ENCODE data around the gene NIPSNAP2.
"Not testable (repeated sequence)": the region's sequence is repeated elsewhere in the genome, so short reads cannot be mapped to it uniquely, and the experiment has no call there.

NIPSNAP2 gene

DNA sequence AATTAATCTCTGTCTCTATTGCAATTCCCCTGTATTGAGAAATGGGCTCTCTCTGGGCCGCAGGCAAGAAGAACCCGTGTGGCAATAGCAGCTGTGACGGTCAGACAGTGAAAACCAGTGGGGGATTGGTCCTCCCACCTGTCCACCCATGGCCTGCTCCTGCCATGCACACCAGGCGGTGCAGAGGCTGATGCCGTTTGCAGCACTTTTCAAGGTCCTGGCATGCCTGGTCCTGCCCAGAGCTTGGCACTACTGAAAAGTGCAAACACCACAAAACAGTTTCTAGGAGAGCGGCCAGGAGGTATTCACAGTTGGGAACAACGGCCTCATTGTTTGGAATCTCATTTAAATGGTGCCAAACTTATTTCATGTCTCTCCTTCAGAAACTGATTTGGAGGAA is 45.3 kb downstream of the NIPSNAP2 start:
- Histone ChIP-seq H3K4me3 (ENCODE audit: low read length) (no peak overlapping the region), H3K9me2 (replicated peaks; ENCODE audit: control insufficient read depth, low read length) (no peaks in the 10 kb centered on the region), H3K27me3 (ENCODE audit: control insufficient read depth, low read length) (no peaks in the 10 kb centered on the region), H3K4me1 (ENCODE audit: control insufficient read depth, low read length) (no peaks in the 10 kb centered on the region), H3K36me3 (ENCODE audit: control insufficient read depth, low read length) (peaks cover 23% of the 10 kb centered on the region), H3F3A (ENCODE audit: control insufficient read depth, insufficient read depth) (no peaks in the 10 kb centered on the region), H3K9me3 (ENCODE audit: control insufficient read depth, insufficient read depth, low read length) (no peaks in the 10 kb centered on the region), H4K20me1 (ENCODE audit: control insufficient read depth, insufficient read depth, low read depth, low read length) (no peaks in the 10 kb centered on the region), H3K4me2 (ENCODE audit: low read length) (no peak overlapping the region), H3K27ac (ENCODE audit: low read depth, low read length) (no peak overlapping the region), H3K79me2 (ENCODE audit: control insufficient read depth, low read length) (no peaks in the 10 kb centered on the region)
- TF ChIP-seq EZH2phosphoT487 (IDR thresholded peaks at IDR 0.05; ENCODE audit: borderline replicate concordance, low read length) = no peak
- TF ChIP-seq, protein P1, sequence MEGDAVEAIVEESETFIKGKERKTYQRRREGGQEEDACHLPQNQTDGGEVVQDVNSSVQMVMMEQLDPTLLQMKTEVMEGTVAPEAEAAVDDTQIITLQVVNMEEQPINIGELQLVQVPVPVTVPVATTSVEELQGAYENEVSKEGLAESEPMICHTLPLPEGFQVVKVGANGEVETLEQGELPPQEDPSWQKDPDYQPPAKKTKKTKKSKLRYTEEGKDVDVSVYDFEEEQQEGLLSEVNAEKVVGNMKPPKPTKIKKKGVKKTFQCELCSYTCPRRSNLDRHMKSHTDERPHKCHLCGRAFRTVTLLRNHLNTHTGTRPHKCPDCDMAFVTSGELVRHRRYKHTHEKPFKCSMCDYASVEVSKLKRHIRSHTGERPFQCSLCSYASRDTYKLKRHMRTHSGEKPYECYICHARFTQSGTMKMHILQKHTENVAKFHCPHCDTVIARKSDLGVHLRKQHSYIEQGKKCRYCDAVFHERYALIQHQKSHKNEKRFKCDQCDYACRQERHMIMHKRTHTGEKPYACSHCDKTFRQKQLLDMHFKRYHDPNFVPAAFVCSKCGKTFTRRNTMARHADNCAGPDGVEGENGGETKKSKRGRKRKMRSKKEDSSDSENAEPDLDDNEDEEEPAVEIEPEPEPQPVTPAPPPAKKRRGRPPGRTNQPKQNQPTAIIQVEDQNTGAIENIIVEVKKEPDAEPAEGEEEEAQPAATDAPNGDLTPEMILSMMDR (IDR thresholded peaks at IDR 0.05; ENCODE audit: low read depth, low read length, poor library complexity, severe bottlenecking) = no peak

DNA sequence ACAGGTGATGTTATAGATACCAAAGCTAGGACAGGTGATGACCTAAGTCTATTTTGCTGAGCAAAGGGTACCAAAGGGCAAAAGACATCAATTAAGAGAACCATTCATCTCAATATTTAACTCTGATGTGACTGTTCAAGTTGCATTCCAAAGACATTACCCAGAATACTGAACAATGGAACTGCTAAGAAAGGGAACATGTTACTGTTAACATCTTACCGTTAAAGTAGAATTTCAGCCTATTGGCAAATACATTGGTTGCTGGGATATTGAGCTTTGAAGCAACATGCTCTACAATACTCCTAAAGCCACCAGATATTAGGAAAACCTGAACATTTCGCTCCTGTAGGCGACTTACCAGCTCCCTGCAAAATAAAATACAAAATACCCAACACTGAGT is 52.6 kb downstream of the NIPSNAP2 start:
- not testable (repeated sequence) for H3K27ac ChIP-seq (ENCODE audit: low read depth, low read length); H3K9me2 ChIP-seq (replicated peaks; ENCODE audit: control insufficient read depth, low read length); H3K27me3 ChIP-seq (ENCODE audit: control insufficient read depth, low read length); H3K4me3 ChIP-seq (ENCODE audit: low read length); H3K4me2 ChIP-seq (ENCODE audit: low read length); H4K20me1 ChIP-seq (ENCODE audit: control insufficient read depth, insufficient read depth, low read depth, low read length); H3F3A ChIP-seq (ENCODE audit: control insufficient read depth, insufficient read depth); H3K79me2 ChIP-seq (ENCODE audit: control insufficient read depth, low read length); H3K9me3 ChIP-seq (ENCODE audit: control insufficient read depth, insufficient read depth, low read length); H3K4me1 ChIP-seq (ENCODE audit: control insufficient read depth, low read length)
- H3K36me3 ChIP-seq (ENCODE audit: control insufficient read depth, low read length) = peaks cover 65% of the 10 kb centered on the region

GRCh38 chr7:56019501-56019900 is 55.1 kb downstream of the NIPSNAP2 start:
- Histone ChIP-seq H3F3A (ENCODE audit: control insufficient read depth, insufficient read depth) (0 out of 2 replicates have a peak, but pooled peaks cover 3% of the 10 kb centered on the region), H3K79me2 (ENCODE audit: control insufficient read depth, low read length) (no peaks in the 10 kb centered on the region), H3K4me1 (ENCODE audit: control insufficient read depth, low read length) (peaks cover 10% of the 10 kb centered on the region), H3K4me2 (ENCODE audit: low read length) (no peak overlapping the region), H3K9me3 (ENCODE audit: control insufficient read depth, insufficient read depth, low read length) (no peaks in the 10 kb centered on the region), H3K27me3 (ENCODE audit: control insufficient read depth, low read length) (no peaks in the 10 kb centered on the region), H4K20me1 (ENCODE audit: control insufficient read depth, insufficient read depth, low read depth, low read length) (no peaks in the 10 kb centered on the region), H3K4me3 (ENCODE audit: low read length) (no peak overlapping the region), H3K27ac (ENCODE audit: low read depth, low read length) (no peak overlapping the region), H3K36me3 (ENCODE audit: control insufficient read depth, low read length) (peaks cover 68% of the 10 kb centered on the region), H3K9me2 (replicated peaks; ENCODE audit: control insufficient read depth, low read length) (no peaks in the 10 kb centered on the region)
- TF ChIP-seq EZH2phosphoT487 (IDR thresholded peaks at IDR 0.05; ENCODE audit: borderline replicate concordance, low read length) = no peak
- TF ChIP-seq, protein P1 (IDR thresholded peaks at IDR 0.05; ENCODE audit: low read depth, low read length, poor library complexity, severe bottlenecking) = no peak

- Histone ChIP-seq H3K9me2 (replicated peaks; ENCODE audit: control insufficient read depth, low read length) (no peaks in the 10 kb centered on the region), H3K4me3 (ENCODE audit: low read length) (no peak overlapping the region), H3K27me3 (ENCODE audit: control insufficient read depth, low read length) (no peaks in the 10 kb centered on the region), H3K36me3 (ENCODE audit: control insufficient read depth, low read length) (peaks cover 74% of the 10 kb centered on the region), H4K20me1 (ENCODE audit: control insufficient read depth, insufficient read depth, low read depth, low read length) (no peaks in the 10 kb centered on the region), H3K27ac (ENCODE audit: low read depth, low read length) (no peak overlapping the region), H3K79me2 (ENCODE audit: control insufficient read depth, low read length) (peaks cover 2% of the 10 kb centered on the region; the same call in 1 of the 2 replicates), H3K4me1 (ENCODE audit: control insufficient read depth, low read length) (peaks cover 16% of the 10 kb centered on the region), H3F3A (ENCODE audit: control insufficient read depth, insufficient read depth) (no peaks in the 10 kb centered on the region), H3K9me3 (ENCODE audit: control insufficient read depth, insufficient read depth, low read length) (no peaks in the 10 kb centered on the region), H3K4me2 (ENCODE audit: low read length) (no peak overlapping the region)
- TF ChIP-seq EZH2phosphoT487 (IDR thresholded peaks at IDR 0.05; ENCODE audit: borderline replicate concordance, low read length) = no peak
- TF ChIP-seq, protein P1 (IDR thresholded peaks at IDR 0.05; ENCODE audit: low read depth, low read length, poor library complexity, severe bottlenecking) = no peak
Measured at GRCh38 chr7:56023500-56023899, 59.1 kb downstream of the NIPSNAP2 start.

Measured in DOHH2 (cell line).